Measurements from ENCODE around the gene DLAT.

- no peak for TF ChIP-seq EZH2phosphoT487 (IDR thresholded peaks at IDR 0.05)
- TF ChIP-seq, protein P1, sequence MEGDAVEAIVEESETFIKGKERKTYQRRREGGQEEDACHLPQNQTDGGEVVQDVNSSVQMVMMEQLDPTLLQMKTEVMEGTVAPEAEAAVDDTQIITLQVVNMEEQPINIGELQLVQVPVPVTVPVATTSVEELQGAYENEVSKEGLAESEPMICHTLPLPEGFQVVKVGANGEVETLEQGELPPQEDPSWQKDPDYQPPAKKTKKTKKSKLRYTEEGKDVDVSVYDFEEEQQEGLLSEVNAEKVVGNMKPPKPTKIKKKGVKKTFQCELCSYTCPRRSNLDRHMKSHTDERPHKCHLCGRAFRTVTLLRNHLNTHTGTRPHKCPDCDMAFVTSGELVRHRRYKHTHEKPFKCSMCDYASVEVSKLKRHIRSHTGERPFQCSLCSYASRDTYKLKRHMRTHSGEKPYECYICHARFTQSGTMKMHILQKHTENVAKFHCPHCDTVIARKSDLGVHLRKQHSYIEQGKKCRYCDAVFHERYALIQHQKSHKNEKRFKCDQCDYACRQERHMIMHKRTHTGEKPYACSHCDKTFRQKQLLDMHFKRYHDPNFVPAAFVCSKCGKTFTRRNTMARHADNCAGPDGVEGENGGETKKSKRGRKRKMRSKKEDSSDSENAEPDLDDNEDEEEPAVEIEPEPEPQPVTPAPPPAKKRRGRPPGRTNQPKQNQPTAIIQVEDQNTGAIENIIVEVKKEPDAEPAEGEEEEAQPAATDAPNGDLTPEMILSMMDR (IDR thresholded peaks at IDR 0.05), result no peak
Observed at GRCh38 chr11:112051768-112052167, 26.6 kb downstream of the DLAT start.
